Fibroblast of gingiva (primary cell): ENCODE measurements around the gene SEMA3C.
A peak's percentile ranks its signal among the peaks of the same experiment; 100 is the strongest.

ENCODE experiments used
- DNase-seq: peaks from one replicate; pipeline ENCODE4 v3.0.0-alpha.2; 2011; ENCODE audit warnings: low read depth

SEMA3C gene

DNA sequence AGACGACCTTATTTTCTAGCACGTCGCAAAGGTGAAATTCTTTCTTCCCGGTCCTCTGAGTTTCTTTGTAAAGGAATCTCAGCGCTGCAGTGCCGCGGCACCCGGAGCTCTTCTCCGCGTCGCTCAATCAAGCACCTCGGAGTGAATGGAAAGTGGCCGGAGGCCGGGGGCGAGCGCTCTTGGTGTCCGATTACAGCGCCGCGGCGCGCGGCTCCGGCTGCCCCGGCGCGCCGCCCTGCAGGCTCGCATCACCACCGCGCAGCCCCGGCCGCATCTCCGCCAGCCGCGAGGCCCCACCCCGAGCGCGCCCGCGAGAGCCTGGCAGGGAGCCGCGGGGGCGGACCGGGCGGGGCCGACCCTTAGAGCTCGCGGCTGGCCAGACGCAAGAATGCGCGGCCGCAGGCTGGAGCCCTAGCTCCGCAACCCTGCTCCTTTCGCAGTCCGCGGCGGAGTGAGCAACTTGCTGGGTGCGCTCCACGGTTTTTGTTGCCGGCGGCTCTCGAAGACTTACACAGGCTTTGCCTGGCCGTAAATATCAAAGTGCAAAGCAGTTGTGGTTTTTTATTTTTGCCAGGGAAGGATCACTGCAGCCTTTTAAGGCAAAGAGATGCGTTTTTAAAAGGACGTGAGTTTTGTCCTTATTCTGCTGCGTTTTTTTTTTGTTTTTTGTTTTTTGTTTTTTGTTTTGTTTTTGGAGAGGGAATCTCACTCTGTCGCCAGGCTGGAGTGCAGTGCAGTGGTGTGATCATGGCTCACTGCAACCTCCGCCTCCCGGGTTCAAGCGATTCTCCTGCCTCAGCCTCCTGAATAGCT is at the start of gene SEMA3C:
SEMA3C (minus strand) TSS at position 143 of the 813 bp plus-strand sequence. CDS start 2,270 bp downstream, outside the sequence.
- peak; percentile 96 for DNase-seq

DNA sequence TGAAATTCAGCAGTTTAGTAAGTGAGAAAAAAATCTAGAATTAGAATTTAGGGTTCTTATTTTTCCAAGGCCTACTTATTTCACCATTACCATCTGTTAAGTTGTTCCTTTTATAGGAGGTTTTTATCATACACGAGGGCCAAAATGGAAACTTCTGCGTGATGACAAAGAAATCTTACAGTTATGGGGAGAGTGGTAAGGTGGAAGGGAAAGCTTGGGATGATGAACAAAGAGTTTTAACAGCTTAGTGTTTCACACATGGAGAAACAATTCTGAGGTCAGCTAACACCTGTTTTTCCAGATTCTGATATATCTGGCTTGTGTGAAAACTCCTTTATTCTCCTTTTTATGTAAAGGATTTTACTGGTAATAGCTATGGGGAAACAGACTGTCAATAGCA is 49.8 kb upstream of the SEMA3C start:
- no peak for DNase-seq

DNA sequence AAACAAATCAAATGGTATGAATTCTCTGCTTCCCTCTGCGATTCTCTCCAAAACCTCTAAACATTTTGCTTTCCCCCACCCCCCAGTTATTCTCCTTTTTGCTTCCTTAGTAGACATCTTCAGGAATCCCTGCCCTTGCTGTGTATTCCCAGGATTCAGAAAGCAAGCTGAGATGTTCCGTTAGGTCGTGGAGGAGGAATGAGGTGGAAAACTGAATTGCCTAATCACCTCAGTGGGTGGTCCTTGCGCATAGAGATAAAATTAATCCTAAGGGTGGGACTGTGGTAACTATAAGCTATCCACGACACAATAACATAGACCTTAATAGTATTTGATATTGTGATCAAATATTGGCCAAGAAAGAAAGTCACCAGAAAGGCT is 49.1 kb upstream of the SEMA3C start:
- no peak for DNase-seq

DNA sequence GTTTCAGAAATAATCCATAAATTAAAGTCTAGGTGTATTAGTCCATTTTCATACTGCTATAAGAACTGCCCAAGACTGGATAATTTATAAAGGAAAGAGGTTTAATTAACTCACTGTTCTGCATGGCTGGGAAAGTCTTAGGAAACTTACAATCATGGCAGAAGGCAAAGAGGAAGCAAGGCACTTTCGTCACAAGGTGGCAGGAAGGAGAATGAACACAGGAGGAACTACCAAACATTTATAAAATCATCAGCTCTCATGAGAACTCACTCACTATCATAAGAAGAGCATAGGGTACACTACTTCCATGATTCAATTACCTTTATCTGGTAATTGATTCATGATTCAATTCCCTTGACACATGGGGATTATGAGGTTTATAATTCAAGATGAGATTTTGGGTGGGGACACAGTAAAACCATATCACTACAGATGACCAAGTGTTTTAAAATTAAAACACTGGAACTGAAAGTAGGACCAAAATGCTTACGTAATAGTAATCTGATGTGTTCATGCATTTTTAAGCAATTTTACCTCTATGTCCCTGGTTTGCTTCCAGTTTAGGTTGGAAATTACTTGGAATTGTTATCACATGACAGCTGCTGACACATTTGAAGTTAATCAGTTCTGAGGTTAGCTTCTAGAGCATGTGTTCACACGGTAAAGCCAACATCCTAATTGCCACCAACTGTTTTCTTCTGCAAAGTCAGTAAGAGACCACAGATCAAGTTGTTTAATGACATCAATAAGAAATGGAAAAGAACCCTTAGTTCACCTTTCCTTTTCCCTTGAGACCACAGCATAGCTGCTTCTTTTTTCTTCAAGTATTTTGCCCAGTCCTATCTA is 48.4 kb upstream of the SEMA3C start:
- no peak for DNase-seq

DNA sequence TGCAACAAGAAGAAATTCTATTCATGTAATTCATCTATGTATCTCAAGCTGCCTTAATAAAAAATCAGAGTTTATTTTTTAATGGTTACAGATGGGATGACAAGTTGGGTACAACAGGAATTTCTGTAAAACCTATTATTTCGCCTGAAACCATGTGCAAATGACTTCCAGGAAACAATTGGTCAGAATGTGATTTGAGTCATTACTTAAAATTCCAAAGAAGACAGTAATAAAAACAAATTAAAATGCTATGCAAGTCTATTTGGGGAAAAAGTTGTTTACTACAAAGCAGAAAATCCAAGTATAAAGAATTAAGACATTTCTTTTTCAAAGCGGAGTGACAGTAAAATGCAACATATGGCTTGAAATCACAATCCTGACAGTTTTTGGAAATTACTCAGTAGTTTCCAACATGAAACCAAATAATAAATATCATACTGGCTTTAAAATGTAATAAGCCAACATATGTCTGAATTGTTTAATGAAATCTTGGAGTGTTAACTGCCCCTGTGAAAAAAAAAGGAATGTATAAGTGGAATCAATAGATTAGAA is 41.5 kb upstream of the SEMA3C start:
- peak; percentile 69 for DNase-seq

DNA sequence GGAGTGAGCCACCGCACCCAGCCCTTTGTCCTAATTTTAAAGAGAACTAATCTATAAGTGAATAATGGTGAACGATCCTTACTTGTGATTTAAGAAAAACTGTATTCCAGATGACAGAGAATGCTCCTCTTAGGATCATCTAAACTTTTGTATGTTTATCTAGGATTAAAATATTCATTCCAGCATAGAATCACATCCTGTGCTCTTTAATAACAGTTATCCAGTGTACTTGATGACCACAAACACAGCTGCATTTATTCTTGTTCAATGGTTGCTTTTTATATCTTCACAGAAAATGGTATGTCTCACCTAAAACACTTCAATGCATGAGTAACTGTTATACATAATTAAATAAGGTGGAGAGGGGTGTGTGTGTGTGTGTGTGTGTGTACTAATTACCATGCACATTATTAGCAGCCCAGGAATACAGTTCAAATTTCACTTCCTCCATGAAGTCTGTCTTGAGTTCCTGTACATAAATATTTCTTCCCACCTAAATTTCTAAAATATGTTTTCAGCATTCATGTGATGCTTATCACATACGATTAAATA is 38.5 kb upstream of the SEMA3C start:
- DNase-seq, result no peak

DNA sequence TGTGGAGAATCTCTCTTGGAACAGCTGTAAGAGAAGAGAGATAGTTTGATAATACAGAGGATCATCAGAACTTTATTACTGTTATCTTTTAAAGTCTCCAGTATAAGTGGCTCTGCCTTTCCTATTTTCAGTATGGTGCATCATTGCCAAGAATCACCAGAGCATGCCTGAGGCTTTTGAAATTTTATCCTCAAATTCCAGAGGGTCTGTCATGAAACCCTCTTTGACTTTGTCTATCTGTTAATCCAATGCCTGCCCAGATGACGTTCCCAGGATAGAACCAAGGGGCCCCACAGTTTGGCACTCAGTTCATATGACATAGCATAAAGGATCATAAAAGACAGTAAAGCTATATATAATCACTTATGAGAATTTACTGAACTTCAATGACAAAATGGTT is 35.3 kb upstream of the SEMA3C start:
- no peak for DNase-seq

DNA sequence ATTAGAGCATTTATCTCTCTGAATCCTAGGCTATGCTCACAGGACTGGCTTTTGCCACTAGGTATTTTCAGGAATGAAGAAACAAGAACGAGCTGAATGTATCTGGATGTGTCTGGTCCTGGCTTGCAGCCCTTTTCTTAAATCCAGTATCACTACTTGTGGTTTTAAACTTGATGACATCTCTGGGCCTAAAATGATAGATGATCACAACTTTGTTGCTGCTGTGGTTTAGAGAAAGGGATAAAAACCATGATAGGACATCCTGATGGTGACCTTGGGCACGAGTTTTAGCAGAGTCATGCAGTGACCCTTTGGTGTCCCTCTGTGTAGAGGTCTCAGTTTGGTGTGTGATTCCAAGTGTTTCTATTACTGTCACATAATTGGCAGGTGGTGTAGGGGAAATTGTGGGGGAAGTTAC is 31.7 kb upstream of the SEMA3C start:
- no peak for DNase-seq

DNA sequence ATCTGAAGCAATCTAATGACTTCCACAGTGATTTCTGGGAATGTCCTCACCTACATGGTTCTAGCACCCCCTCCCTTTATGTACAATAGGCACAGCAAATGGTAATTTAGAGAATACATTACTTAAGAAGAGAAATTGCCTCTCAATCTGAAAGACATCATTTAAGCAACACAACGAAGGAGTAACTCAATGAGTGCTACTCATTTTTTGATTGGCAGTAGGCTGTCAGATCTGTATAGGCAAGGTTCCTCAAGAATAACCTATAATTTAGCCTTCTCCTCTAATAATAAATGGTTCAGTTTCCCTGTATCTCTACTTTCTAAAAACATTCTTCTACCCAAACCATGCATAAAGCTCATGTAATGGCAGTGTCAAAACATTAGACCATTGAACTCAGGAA is 30.6 kb upstream of the SEMA3C start:
- DNase-seq, result no peak

DNA sequence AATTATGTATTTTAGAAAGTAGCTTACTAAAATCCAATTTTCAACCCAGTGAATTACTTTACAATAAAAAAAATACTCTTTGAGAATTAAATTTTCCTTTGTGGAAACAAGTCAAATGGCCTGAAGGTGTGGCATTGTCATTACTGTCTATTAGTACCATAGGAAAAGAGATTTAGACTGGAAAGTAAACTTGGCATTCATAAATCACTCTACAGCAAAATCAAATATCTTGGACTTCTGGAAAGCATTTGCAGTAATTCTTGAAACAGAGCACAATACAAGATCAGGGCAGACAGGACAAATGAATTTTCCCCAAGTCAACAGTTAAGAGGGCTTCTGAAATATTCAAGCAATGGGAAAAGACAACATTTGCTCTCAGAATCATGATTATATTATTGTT is 28.0 kb upstream of the SEMA3C start:
- no peak for DNase-seq

DNA sequence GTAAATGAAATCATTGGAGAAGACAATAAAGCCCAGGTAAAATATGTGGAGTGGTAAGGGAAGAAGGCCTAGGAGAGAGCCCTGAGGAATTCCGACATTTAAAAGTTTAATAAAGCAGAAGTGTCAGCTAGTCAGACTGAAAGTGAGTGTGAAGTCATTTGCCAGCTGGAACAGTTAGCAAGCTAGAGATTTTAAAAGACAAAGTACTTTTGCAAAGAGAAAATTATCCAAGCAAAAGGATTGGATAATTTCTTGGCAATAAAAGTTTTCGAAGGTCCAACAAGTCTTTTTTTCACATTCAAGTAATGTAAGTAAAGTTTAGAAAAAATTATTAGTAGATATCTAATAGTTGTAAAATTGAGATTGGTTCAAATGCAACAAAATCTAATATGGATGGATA is 27.1 kb upstream of the SEMA3C start:
- no peak for DNase-seq

DNA sequence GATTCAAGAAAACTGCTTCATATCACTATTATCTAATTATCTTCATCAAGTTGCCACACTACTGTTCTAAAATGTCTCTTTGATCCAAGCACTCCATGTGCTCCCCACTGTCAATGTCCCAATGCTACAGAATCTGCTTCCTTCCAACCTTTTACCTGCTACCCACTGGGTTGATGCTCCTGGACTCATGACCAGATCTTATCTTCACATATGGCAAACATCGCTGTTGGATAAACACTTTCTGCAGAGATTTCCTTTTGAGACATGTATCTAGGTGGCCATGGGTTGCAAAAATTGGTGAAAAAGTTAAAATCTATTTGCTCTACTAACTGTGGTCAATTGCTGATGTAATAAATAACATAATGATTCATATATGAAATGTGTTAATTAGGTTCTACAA is 24.5 kb upstream of the SEMA3C start:
- no peak for DNase-seq

DNA sequence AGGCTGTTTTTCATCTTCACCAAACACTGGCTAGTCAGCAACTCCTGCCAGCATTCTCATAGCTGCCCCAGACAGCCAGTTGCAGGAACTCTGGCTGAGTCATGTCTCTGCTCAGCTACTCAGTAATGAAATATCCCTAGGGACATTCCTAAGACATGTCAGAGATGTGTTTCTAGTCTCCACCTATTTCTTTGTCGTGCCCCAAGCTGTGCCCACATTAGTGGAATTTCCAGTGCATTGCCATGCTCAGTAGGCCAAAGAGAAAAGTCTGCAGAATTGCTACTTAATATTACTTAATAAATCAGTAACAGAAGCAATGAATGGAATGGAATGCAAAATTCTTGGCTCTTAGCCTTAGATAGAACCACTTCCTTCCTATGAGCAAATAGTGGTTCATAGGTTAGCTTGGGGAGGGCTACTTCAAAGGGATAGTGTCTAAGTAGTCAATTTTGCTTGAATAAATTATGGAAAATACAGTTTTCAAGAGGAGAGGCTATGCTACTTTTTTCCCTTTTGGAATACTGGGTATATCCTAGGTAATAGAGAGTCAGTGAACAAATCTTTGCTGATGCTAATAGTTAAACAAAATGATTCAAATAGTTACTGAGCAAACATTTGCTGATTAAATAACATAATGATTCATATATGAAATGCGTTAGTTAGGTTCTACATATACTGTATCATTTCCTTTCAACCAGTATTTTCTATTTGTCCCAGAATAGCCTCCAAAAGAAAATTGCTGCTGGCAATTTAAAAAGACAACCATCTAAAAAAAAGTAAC is 23.6 kb upstream of the SEMA3C start:
- peak; percentile 99 for DNase-seq

DNA sequence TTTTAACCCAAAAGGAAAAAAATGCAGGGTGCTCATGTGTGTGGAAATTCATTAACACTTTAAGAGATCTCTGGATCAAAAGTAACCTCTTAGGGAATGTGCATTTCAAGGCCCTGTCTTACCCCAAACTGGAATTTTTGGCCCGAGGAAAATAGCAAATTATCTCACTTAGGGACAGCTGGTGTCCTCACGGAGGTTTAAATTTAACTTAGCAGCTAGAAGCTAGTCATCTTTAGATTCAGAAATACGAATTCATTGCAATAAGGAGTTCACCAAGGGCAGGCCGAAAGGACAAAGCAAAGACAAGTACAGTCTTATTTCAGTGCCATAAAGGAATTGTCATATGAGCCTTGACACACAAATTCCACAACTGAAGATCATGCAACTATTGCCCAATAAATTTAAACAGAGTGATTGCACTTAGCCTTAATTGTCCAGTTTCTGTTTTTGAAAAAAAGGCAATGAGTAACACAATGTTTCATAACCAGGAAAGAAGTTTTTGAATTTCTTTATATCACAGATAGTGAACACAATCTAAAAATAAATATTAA is 22.4 kb upstream of the SEMA3C start:
- DNase-seq, result peak; percentile 91

DNA sequence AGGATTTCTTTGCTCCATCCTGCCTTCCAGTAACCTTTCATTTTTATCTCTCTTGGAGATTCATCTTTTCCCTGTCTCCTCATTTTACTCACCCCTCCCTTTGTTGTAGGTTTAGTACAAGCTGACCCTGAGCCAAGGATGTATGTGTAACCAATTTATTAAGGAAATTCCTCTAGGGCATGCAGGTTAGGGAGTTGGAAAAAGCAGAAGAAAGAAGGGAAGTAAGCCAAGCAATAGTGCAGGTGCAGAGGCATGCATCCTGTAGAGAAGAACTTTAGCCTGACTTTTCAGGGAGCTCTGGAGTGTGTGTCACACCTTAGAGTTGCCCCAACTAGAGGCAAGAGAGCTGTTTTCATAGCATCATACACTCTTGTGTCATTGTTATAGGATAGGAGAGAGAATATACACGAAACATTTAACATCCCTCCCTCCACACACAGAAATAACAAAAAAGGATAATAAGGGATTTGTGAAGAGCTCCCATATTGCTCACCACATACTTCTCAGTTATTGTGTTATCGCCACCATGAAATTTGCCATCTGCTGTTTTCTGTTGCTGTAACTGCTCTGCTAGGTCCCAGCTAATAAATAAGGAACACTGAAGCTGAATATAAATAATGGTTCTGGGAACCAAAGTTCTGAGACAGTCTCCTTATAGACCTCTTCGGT is 21.8 kb upstream of the SEMA3C start:
- DNase-seq, result no peak

DNA sequence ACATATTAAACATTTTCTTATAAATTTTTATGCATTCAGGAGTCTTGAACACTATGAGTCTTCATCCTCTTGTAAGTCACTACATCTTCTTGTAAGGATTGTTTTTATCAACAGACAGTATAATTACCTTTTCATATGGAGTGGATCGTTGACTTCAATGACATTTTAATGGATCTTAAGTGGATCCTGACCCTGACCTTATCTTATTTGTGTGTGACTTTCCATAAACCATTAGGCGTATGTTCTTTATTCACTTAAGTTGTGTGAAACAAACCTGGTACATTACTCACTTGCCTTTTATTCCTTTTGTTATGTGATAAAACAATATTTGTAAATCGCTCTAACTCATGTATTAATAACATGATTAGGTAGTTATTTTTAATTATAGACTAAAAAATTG is 18.5 kb upstream of the SEMA3C start:
- DNase-seq, result no peak

DNA sequence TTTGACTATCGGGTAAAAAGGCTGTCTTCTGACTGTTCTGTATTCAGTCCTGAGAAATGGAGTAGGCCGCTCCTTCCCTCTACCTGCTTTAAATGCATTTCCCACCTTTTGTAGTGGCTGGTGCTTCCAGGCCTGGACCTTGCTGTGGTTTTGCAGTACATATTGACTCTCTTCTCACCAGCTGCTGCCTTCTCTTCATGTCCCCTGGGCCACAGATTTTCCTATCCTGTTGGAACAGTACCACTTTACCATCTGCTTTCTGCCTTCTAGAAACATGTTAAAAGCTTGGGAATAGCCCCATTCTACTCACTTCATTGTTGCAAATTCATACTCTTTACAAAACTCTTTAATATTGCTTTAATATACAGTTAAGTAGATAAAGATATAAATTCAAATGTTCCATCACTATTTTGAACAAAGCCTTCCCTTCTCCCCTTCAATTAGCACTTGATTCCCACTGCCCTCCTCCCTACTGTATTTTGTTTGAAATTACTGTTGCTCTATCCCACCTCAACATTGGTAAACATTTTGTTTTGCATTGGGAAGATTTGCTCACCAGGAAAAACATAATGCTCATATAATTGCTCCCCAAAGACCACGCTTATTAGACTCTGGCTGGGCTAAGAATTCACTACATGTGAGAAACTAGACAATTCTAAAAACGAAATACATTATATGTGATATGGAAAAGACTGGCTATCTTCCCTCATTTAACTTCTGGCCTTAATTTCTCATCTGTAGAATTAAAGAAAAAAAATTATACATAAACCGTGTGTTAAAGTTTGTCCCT is 17.3 kb upstream of the SEMA3C start:
- no peak for DNase-seq

DNA sequence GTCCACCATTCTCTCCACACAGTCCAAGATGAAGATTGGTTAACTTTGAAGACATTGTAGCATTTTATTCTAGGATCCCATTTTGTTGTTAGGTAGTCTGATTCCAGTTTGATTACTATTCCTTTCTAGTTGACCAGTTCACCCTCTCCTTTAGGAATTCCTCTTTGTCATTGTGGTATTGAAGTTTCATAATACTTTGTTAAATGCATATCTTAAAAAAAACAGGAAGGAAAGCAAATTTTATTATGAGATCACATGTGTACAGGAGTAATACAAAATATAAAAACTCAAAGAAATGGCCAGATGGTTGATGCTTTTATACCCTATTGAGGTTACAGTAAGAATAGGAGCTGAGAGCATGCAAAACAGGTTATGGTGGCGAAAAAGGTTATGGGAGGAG is 15.5 kb upstream of the SEMA3C start:
- DNase-seq, result peak; percentile 10

DNA sequence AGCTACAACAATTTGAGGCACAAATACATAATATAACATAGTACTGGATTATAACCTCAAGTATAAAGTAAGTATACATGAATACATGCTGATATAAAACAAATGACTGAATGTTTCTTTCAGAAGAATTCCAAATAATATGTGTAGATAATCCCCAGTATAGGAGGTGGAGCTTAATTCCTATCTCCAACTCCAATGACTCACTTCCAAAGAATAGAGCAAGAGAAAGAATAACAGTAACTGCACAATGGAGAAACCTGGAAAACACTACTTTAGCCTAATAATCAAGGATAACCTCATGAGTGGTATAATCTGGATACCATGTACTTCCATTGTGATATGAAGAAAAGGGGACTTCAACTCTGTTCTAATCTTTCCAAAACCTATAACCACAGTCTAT is 13.7 kb upstream of the SEMA3C start:
- DNase-seq, result no peak

DNA sequence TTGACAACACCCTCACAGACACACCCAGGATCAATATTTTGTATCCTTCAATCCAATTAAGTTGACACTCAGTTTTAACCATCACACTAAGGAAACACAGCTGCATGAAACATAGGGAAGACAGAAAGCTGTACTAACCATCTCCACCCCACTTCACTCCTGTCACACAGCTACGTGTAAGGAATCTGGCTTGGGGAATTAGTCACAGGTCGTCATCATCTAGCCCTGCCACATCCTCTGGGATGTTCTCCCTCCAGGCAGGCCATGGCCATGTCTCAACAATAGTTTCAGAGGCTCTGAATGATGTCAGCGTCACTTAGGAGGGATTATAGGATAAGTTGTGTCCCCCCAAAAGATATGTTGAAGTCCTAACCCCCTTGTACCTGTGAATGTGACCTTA is 10.8 kb upstream of the SEMA3C start:
- DNase-seq, result no peak
